SK-MEL-5 (cell line): ENCODE data around the gene LAYN. TPM values are rescaled to one million over a fixed set of nuclear protein-coding genes. Genes with fewer than 3 reads are reported as not detected.

ENCODE experiments used
- DNase-seq: peaks from one replicate; pipeline ENCODE4 v3.0.0-alpha.2; 2016; ENCODE audit warnings: low read depth, low spot score
- in situ Hi-C: cut with HindIII; loops from 2 replicates; pipeline ENCODE4 v1.10.0; 2016; ENCODE audit warnings: low sequenced_read_pairs, high pct_unique_total_duplicates, low pct_unique_long_range_greater_than_20kb
- small RNA-seq, 2 experiments: library from RNA; depleted of rRNA; stranded (forward); fragments of <200 nt; gene quantifications; one replicate each; pipeline ENCODE3, GENCODE V24; 2014
- total RNA-seq: library from RNA; depleted of rRNA; stranded (reverse); fragments of >200 nt; shearing (Covaris generic); gene quantifications from 2 replicates; pipeline ENCODE4 v1.2.3, GENCODE V29; 2014; rRNA removed

LAYN gene
- total RNA-seq, 1 experiment from 2014 or later = not detected

DNA sequence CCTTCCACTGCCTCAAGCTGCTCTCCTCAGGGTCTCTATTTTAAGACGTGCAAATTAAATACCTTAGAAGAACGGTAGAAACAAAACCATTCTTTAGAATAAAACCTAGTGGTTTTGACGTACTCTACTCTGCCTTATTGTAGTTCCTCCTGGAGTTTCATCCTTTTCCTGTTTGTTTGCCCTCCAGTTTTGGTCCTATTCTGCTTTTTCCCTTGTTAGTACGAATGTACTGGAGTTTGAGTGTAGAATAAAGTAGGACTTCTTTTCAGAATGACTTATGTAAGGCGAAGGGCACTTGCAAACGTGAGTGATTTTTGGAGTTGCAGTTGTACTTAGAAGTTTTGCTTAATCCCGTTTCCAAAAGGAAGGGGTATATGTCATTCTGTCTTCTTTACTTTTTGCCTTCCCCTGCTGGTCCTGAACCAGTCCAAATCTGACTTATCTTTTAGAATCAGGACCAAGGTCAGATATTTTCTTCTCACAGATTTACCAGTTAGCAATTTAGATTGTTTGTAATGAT is 63.2 kb downstream of the LAYN start:
- in situ Hi-C loops = no loop called here
- DNase-seq = no peak

GRCh38 chr11:111604392-111605009 is 64.0 kb downstream of the LAYN start:
- peak; percentile 74 for DNase-seq
- in situ Hi-C loops = no loop called here

DNA sequence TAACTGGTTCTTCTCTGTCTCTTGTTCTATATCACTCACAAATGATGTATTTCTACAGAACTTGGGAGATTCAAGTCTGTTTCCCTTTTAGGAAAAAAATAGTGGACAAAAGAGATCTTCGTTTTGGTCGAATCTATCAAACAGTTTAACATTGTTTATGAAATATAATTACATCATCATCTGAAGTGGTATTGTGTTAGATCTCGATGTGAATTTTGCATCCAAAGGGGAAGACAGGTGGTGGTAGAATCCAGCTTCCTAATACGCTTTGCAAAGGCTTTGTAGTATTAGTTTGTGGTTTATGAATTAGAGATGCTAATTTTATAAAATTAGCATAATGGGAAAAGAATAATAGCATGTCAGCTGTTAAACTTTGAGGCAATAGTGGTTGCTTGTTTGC is 65.2 kb downstream of the LAYN start:
- in situ Hi-C loops = no loop called here
- no peak for DNase-seq

GRCh38 chr11:111606986-111607385 is 66.5 kb downstream of the LAYN start:
- in situ Hi-C loops = no loop called here
- DNase-seq = no peak

- no peak for DNase-seq
- in situ Hi-C loops = no loop called here
These were observed 67.2 kb downstream of the LAYN start for GRCh38 chr11:111607751-111608150.

Small RNA genes within 50 kb of the gene (small RNA-seq; reads per million reads assigned to genes)
- gene MIR34B (0 reads per million in 2 experiments), gene MIR34C (0 to 0.19 reads per million in 2 experiments)

Other genes with a start within 250 kb of the LAYN start
- not detected in 2 replicates for gene POU2AF3, start 242.2 kb upstream of the LAYN start, total RNA-seq
- gene POU2AF1, start 161.4 kb upstream of the LAYN start, total RNA-seq = not detected in 2 replicates
- gene BTG4, start 28.3 kb upstream of the LAYN start, total RNA-seq = not detected in 2 replicates
- not detected in 2 replicates for gene HOATZ, start 25.9 kb upstream of the LAYN start, total RNA-seq
- 17.5 and 20.9 TPM in 2 replicates for gene SIK2, start 61.7 kb downstream of the LAYN start, total RNA-seq
- 28.2 and 31.5 TPM in 2 replicates for gene PPP2R1B, start 225.7 kb downstream of the LAYN start, total RNA-seq